Pons (tissue), 1 donor: Measurements from ENCODE around the gene SOCS7.
A peak's percentile ranks its signal among the peaks of the same experiment; 100 is the strongest.

Source experiments
- DNase-seq: peaks from one replicate; pipeline ENCODE4 v3.0.0-alpha.2; 2016; ENCODE audit warnings: low spot score

Gene SOCS7

DNA sequence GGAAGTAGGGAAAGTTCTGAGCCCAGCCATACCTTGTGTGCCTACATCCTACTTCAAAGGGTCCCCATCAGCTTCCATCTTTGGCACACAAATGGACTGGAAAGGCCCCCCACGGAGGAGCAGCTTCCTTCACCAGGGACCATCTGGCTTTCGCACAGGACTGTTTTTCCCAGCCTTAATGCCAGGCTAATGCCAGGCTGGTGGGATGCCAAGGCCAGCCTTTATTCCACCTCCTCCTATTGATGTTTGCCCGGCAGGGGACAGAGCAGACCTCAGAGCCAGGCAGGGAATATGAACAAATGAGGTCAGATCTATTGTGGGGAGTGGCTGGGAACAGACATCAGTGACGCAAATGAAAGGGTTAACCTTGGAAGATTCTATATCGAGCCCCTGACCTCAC lies 13.6 kb upstream of the SOCS7 start:
- no peak for DNase-seq

DNA sequence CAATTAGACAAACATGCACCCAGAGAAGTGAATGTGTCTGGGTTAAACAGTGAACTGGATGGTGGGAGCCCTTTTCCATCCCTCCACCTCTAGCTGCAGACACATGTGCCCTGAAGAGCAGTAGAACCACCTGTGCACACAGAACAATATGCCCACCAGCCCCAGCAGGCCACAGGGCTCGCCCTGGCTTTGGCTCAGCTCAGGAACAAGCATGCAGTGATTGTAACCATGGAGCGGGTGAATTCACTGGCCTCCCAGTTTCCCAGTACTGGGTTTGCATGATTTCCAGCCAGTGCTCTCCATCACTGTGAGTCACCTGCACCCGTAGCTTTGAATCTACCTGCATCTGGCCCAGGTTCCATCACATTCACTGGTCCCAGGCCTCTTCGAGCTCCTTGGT lies 13.1 kb upstream of the SOCS7 start:
- no peak for DNase-seq

DNA sequence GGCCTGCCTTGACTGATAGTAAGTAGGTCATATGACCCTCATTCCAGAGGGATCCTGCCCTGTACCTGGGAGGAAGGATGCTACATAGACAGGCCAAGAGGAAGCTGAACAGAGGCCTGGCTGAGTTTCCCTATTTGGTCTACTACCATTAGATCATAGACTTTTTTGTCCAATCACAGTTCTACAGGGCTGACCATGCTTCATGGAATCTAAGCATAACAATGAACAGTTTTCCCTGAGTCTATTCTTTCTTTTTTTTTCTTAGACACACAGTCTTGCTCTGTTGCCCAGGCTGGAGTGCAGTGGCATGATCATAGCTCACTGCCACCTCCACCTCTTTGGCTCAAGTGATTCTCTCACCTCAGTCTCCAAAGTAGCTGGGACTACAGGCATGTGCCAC lies 11.8 kb upstream of the SOCS7 start:
- no peak for DNase-seq

DNA sequence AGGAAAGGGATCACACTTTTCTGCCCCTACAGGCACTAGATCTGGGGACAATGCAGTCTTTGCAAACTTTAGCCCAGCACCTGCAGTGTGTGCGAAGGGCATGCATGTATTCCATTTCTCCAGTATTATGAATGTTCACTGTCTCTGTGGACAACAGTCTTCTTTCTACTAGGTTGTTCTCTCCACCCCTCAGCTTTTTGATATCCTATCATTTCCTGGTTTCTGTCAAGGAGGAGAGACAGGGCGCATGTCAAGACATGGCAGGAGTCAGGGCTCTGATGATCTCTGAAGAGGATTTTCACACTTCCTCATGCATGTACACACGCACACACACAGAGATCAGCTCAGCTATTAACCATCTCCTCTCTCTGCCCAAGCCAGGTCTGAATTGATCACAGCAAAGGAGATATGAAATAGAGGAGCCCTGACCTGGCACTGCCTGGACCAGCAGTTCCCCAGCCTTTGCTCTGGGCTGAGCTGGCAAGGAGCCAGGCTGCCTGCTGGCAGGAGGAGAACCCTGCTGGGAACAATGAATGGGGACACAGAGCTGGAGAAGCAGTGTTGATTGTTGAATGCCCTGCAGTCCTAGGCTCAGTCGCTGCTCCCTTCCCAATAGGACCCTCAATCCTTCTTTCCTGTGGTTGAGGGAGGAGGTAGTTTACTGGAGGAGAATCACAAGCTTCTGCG lies 10.5 kb upstream of the SOCS7 start:
- DNase-seq, result peak; percentile 94

DNA sequence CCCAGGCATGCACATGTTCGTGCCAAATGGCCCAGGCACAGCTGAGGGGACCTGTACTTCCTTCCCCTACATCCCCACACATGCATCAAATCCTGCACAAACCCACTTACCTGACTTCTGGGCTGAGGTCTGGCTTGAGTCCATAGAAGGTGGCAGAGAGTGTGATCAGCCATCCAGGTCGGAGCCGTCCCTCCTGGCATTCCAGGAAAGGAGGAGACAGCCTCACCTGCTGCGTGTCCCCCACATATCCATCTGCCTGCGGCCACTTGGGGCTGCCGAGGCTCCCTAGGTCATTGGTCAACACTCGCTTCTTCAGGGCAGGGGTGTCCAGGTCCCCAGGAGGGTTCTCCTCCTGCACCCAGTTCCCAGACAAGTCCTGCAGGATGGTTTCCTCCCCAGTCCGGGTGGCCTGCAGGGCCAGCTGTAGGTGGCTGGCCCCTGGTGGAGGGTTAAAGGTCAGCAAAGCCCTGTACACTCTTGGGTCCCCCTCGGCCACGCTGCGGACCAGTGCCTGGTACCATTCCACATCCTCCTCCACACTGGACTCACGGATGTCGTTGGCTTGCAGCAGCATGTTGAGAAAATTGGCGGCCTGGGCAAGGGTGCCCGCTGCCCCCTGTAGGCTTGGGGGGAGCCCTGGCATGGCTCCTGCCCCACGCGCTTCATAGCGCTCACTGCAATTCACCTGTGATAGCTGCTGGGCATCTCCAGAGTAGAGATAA lies 8.6 kb upstream of the SOCS7 start:
- DNase-seq, result no peak

DNA sequence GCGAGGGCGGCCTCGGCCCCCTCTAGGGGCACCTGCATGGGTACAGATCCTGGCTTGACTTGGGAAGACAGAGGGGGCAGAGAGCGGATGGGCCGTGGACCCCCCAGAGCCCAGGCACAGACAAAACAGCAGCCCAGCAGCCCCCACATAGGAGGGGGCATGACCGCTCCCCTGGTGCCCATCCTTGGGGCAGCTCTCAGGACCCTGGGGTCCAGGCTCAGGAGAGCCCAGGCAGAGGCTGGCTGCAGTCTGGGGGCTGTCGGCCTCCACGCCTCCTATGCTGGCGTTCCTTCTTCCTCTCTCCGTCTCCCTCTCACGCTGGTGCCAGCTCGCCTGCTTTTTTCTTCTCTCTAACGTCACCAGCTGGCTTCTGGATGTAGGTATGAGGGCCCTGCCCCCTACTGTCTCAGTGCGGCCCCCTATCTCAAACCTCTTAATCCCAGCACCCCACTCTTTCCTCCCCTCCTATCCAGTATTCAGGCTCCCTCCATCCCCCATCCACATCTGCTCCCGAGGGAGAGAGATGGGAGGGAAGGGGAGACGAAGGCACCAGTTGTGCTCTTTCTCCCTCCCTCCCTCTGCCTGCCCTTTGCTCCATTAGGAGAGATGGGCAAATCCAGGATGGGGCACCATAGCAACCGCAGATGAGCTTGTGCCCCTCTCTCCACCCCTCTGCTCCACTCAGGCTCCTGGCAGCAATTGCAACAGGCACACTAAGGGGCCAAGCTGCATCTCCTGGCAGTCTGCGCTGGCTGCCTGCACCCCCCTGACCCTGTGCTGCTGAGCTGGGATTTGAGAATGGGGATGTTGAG lies 7.8 kb upstream of the SOCS7 start, which contains the start of gene GPR179:
Gene GPR179 (minus strand): TSS at position 349 of the 812 bp plus-strand sequence. CDS start 167 bp downstream, at position 182.
- no peak for DNase-seq

DNA sequence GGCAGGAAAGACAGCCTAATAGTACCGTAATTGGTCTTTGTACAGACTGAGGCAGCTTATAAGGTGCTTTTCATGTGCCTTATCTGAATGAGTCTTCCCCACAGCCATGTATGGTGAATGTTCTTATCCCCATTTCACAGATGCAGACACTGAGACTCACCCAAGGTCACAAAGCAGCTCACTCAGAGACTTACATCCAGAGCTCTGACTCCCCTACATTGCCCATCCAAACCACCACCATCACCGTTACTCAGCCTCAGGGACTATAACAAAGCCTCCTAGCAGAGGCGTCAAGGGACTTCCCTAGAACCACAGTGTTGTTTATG lies 7.3 kb upstream of the SOCS7 start:
- DNase-seq, result no peak

DNA sequence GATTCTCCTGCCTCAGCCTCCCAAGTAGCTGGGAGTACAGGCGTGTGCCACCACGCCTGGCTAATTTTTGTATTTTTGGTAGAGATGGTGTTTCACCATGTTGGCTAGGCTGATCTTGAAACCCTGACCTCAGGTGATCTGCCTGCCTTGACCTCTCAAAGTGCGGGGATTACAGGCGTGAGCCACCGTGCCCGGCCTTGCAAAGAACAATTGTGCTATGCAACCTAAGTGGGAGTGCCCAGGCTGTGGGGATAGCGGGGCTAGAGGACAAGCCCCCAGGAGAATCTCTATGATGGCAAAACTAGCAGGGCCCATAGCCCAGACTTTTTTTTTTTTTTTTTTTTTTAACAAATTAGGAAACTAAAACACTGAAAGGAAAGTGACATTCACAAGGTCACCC lies 5.9 kb upstream of the SOCS7 start:
- DNase-seq, result no peak

DNA sequence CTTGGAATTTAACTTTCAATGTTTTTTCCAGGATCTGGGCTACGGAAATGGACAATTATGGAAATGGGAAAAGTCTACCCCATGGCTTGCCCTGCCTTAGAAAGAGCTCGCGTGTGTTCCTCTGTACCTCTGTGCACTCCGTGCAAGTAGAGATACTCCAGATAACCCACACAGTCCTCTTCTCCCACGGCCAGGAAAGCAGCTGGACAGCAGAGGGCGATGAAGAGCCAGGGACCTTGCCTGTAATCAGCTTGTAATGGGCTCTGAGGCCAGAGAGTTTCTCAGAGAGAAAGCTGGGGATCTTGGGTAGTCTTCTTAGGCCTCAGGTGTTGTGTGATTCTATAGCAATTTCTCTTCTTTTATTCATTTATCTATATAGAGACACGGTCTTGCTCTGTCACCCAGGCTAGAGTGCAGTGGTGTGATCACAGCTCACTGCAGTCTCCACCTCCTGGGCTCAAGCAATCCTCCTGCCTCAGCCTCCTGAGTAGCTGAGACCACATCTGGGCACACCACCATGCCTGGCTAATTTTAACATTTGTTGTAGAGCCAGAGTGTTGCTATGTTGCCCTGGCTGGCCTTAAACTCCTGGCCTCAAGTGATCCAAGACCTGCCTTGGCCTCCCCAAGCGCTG lies 2.4 kb upstream of the SOCS7 start:
- peak; percentile 91 for DNase-seq

DNA sequence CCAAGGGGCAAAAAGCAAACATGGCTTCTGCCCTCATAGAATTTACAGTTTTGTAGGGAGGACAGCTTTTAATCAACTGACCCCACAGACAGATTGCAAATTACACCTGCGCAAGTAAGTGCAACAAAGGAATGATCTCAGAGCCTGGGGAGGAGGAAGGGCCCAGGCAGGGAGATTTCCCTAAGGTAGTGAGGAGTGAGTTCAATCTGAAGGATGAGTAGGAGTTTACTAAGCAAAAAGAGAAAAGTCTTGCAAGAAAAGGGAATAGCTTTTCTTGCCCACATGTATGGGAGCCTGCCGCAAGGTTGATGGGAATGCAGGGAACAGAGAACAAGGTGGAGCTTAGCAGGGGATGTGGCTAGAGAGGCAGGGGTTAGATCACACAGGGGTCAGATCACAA lies 1.6 kb upstream of the SOCS7 start:
- DNase-seq, result no peak

DNA sequence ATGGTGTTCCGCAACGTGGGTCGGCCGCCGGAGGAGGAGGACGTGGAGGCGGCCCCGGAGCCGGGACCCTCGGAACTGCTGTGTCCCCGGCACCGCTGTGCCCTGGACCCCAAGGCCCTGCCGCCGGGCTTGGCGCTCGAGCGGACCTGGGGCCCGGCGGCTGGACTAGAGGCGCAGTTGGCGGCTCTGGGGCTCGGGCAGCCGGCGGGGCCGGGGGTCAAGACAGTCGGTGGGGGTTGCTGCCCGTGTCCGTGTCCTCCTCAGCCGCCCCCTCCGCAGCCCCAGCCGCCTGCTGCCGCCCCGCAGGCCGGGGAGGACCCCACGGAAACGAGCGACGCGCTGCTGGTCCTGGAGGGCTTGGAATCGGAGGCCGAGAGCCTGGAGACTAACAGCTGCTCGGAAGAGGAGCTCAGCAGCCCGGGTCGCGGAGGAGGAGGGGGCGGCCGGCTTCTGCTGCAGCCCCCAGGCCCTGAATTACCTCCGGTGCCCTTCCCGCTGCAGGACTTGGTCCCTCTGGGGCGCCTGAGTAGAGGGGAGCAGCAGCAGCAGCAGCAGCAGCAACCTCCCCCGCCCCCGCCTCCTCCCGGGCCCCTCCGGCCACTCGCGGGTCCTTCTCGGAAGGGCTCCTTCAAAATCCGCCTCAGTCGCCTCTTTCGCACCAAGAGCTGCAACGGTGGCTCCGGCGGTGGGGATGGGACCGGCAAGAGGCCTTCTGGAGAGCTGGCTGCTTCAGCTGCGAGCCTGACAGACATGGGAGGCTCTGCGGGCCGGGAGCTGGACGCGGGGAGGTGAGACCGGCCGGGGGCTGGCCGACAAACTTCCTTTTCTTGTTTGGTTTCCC lies 821 bp downstream of the SOCS7 start:
- no peak for DNase-seq

DNA sequence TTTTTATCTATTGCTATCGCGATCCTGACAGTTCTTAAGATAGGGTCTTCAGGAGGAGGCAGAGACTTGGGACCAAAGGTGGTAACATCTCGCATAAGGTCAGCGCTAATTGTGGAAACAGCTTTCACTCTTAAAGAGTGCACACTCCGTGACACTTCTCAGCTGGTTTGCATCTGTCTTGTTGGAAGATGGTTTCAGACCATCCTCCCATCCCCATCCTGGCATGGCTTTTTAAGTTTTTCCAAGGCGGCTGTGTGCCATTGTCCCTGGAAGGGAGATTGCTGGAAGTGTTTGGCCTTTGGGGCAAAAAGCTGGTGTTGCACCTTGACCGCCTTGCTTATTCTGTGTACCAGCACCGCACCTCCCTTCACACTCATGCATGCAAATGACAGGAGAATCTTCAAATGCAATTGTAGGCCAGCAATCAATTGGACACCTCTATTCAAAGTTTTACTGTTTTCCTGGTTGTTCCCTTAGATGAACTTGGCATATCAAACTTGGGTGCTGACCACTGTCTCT lies 1.5 kb downstream of the SOCS7 start:
- no peak for DNase-seq

DNA sequence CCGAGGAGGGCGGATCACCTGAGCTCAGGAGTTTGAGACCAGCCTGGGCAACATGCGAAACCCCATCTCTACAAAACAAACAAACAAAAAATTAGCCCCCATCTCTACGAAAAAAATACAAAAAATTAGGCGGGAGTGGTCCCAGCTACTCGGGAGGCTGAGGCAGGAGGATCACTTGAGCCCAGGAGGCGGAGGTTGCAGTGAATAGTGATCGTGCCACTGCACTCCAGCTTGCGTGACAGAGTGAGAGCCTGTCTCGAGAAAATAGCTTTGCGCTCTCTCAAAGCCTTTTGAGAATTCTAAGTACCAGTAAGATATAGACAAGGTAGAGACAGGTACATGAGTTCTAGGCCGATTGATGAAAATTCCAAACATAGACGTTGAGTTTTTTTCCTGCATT lies 2.0 kb downstream of the SOCS7 start:
- DNase-seq, result no peak

DNA sequence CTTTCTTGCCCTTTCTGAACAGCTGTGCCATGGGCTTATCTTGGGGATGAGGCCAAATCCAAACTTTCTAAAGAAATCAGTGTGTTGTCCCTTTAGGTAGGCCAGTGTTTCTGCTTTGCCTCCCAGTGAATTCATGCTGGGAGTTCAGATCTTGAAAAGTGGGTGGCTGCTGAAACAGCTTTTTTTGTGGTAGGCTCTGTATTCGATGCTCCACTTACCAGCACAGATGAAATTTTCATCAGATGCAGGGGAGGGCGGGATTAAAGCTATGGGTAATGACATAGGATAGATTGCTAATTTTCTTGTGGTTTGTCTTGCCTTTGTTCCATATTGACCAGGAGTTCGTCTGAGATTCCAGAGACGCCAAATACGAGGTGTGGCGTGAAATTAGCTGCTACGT lies 2.8 kb downstream of the SOCS7 start:
- DNase-seq, result no peak

DNA sequence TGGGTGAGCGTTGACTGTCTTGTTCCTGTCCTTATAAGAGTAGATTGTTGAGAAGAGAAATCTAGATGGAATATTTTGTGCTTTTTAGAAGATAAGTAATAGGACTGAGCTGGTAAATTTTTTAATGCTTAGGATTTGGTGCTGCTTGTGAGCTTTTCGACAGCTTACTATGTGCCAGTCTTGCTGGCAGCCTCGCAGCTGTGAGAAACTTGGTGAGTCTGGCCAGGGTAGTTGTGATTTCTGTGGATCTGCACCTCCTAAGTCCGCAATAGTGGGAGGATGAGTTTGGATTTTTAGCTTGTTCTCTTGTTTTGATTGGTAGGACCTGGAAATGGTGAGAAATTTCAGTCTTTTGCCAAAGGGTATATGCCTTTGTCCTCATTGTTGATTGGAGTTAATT lies 3.6 kb downstream of the SOCS7 start:
- no peak for DNase-seq

DNA sequence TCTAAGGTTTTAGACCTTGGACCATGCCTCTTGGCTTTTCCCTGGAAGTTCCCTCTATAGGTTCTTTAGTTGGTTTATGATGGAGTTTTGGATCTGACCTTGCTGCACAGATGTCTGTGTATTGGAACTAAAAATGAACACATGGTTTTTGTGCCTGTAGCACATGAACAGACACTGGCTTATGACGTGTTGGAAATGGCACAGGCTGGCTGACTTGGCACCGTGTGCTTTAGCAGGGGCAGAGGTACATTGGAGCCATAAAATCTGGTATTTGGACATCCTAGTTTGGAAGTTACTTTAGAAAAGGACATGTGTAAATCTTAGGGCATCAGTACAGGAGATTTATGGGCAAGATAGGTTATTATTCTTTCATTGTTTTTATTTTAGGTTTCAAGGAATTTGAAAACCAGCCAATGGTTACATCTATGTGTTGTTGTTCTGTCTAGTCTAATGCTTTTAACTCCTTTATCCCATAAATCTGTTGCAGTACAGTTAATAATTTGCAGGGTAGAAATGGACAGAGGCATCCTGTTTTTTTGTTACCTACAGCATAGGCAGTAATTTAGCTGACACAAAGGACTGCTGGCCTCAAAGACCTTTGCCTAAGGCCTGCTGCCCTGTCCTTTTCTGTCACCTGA lies 6.0 kb downstream of the SOCS7 start:
- no peak for DNase-seq

DNA sequence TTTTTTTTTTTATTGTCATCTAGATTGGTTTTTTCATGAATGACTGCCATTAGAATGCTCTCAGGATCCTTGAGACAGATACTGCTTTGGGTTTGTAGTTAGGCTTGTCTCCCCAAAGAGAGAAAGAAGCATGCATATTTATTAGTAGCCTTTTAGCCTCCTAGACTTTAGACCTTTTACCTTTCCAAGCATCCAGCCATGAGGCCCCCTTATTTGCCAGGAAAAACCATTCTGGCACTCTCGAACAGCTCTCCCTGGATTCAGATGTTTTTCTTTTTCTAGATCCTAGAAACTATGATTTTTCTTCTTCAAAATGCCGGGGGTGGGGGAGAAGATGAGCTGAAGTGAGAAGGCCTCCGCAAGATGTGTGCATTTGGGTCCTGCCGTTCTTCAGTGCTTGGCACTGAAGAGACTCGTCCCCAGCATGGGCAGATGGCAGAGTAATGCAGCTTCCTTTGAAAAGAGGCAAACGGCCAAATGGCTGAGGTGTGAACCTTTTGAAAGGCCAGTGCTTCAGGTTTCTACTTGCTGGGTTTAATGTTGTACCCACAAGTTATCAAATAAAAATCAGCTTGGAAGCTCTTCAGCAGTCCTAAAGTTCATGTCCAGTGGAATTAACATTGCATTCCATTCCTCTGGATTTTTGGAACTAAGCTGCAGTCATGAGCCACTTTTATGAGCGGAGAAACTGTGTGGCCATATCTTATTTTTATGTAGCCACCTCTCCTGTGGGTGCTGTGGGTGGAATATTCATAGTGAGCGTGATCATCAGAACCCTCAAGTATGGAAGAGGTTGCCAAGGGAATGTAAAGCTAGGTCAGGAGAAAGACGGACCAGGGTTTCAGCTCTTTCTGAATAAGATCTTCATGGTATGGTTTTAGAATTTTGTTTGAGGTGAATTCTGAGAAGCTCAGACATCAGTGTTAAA lies 7.2 kb downstream of the SOCS7 start:
- no peak for DNase-seq

DNA sequence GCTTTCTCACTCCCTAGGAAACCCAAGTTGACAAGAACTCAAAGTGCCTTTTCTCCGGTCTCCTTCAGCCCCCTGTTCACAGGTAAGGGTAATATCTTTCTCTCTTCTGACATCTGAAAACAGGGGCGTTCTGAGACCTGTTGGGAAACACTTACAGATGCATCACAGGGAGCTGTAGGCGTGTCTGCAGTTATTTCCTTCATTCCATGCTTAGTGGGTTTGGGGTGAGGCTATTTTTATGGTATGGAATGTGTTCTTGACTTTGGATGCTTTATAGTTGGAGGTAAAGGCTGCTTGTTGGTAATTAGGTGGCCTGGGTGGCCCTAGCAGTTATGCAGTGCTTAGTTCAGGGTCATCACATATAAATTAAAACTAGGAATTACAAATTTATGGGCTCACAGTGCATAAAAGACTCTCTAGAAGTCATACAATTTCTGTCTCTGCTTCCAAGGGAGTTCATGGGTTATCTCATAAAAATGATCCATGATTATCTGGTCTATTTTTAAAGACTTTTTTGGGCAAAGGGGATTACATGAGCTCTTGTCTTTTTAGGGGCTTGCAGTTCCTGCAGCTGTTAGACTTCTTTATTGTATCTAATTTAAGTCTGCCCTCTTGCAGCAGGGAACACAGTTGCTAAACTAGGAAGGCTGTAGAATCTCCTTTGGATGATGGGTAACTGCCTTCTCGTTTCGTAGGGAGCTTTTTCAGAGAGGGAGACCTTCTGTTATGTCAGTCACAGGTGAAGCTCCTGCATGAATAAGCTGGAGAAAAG lies 10.2 kb downstream of the SOCS7 start:
- no peak for DNase-seq

DNA sequence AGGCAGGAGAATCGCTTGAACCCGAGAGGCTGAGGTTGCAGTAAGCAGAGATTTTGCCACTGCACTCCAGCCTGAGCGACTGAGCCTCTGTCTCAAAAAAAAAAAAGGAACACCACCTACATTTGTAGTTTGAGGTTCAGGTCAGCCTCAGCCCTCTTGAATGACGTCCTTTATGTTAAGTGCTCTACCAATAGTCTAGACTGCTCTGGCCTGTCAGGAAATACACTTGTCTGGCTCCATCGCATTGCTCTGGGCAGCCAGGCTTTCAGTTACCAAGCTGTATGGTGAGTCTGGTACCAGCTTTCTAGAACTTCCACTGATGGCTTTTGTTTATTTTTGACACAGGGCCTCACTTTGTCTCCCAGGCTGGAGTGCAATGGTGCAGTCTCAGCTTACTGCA lies 11.4 kb downstream of the SOCS7 start:
- no peak for DNase-seq
